HepG2 (cell line): ENCODE measurements around the gene B4GALT1. TPM values are rescaled to one million over a fixed set of nuclear protein-coding genes. Genes with fewer than 3 reads are reported as not detected.

Source experiments
- AGO1 ChIP-seq: fragments of 200-400 bp; formaldehyde crosslinking; IDR thresholded peaks from 2 replicates; pipeline ENCODE4 v1.6.1; 2017; ENCODE audit warnings: mild to moderate bottlenecking, low read depth, low read length, moderate library complexity; ENCODE audit not compliant: poor library complexity, severe bottlenecking
- ARID2 ChIP-seq: sonication (generic); formaldehyde crosslinking; IDR thresholded peaks from 2 replicates; pipeline ENCODE4 v1.8.1; 2022; ENCODE audit warnings: mild to moderate bottlenecking, missing genetic modification reagents, borderline replicate concordance
- FOXP1 ChIP-seq, 2 experiments: fragments of 450-650 bp in 1 of 2; IDR thresholded peaks; 2 replicates each; pipeline ENCODE4 v1.6.1; 2017 to 2018; ENCODE audit warnings: antibody characterized with exemption in 1 of 2
- HCFC1 ChIP-seq: fragments of 150-350 bp; IDR thresholded peaks from 2 replicates; pipeline ENCODE4 v1.6.1; 2014; ENCODE audit warnings: low read depth, low read length
- KLF11 ChIP-seq: IDR thresholded peaks from 2 replicates; pipeline ENCODE4 v1.6.1; 2016; ENCODE audit warnings: missing compliant biosample characterization
- MEF2D ChIP-seq: sonication (generic); formaldehyde crosslinking; IDR thresholded peaks from 2 replicates; pipeline ENCODE4 v1.5.1; 2020; ENCODE audit warnings: mild to moderate bottlenecking, missing genetic modification reagents
- MIER2 ChIP-seq: IDR thresholded peaks from 2 replicates; pipeline ENCODE4 v1.6.1; 2016; ENCODE audit warnings: missing biosample characterization, missing genetic modification reagents
- MIER3 ChIP-seq: IDR thresholded peaks from 2 replicates; pipeline ENCODE4 v1.6.1; 2016; ENCODE audit warnings: missing compliant biosample characterization, borderline replicate concordance
- NFKBIZ ChIP-seq: IDR thresholded peaks from 2 replicates; pipeline ENCODE4 v1.6.1; 2018; ENCODE audit warnings: missing genetic modification reagents, missing compliant biosample characterization
- POLR2AphosphoS2 ChIP-seq: IDR thresholded peaks from 2 replicates; pipeline ENCODE4 v1.6.1; 2011; ENCODE audit warnings: low read depth, low read length, improper control_type of control experiment
- SP2 ChIP-seq: sonication (generic); formaldehyde crosslinking; IDR thresholded peaks from 2 replicates; pipeline ENCODE4 v1.5.1; 2020; ENCODE audit warnings: mild to moderate bottlenecking, missing genetic modification reagents
- TFDP2 ChIP-seq: sonication (generic); formaldehyde crosslinking; IDR thresholded peaks from 2 replicates; pipeline ENCODE4 v1.4.0; 2020; ENCODE audit warnings: missing genetic modification reagents
- ZFP62 ChIP-seq: sonication (generic); formaldehyde crosslinking; IDR thresholded peaks from 2 replicates; pipeline ENCODE4 v1.4.0; 2020; ENCODE audit warnings: missing genetic modification reagents
- ZNF263 ChIP-seq: sonication (generic); formaldehyde crosslinking; IDR thresholded peaks from 2 replicates; pipeline ENCODE4 v1.4.0; 2020; ENCODE audit warnings: missing genetic modification reagents
- ZNF670 ChIP-seq: sonication (generic); formaldehyde crosslinking; IDR thresholded peaks from 2 replicates; pipeline ENCODE4 v1.8.0; 2022; ENCODE audit warnings: mild to moderate bottlenecking, missing genetic modification reagents, borderline replicate concordance
- ZNF772 ChIP-seq: sonication (generic); formaldehyde crosslinking; IDR thresholded peaks from 2 replicates; pipeline ENCODE4 v1.5.0; 2020; ENCODE audit warnings: mild to moderate bottlenecking, missing genetic modification reagents
- ZNF83 ChIP-seq: sonication (generic); formaldehyde crosslinking; IDR thresholded peaks from 2 replicates; pipeline ENCODE4 v1.4.0; 2020; ENCODE audit warnings: missing genetic modification reagents, mild to moderate bottlenecking, borderline replicate concordance
- polyA plus RNA-seq, 8 experiments: library from polyadenylated mRNA; depleted of rRNA in 3 of 8; stranded (reverse) in 7 of 8; unstranded in 1 of 8; fragments of >200 nt; fragmentation: Illumina TruSeq in 4 of 8; extraction: Trizol in 4 of 8; gene quantifications; 2 replicates each; pipeline versions ENCODE4 v1.2.1 to v1.2.3, GENCODE V29; 2011 to 2016; ENCODE audit warnings: low read depth in 4 of 8, missing spikeins in 1 of 8, mixed read lengths in 1 of 8; ENCODE audit not compliant: insufficient read depth in 1 of 8
- total RNA-seq, 5 experiments: library from RNA; depleted of rRNA; stranded (reverse); fragments of >200 nt; fragmentation: Illumina TruSeq; extraction: Trizol; gene quantifications; 2 replicates each; pipeline ENCODE4 v1.2.3, GENCODE V29; 2016; ENCODE audit warnings: low read depth in 1 of 5
- TF ChIP-seq, protein P1 (sequence below): sonication (generic); formaldehyde crosslinking; IDR thresholded peaks from 2 replicates; pipeline ENCODE4; 2020; ENCODE audit warnings: missing genetic modification reagents, mild to moderate bottlenecking, borderline replicate concordance
- TF ChIP-seq, protein P2 (sequence below): fragments of 450-650 bp; IDR thresholded peaks from 2 replicates; pipeline ENCODE4 v1.6.1; 2016
- TF ChIP-seq, protein P3 (sequence below): IDR thresholded peaks from 2 replicates; pipeline ENCODE4 v1.6.1; 2016; ENCODE audit warnings: missing genetic modification reagents, missing compliant biosample characterization
- TF ChIP-seq, protein P4 (sequence below): sonication (generic); formaldehyde crosslinking; IDR thresholded peaks from 2 replicates; pipeline ENCODE4 v1.4.0; 2020; ENCODE audit warnings: missing genetic modification reagents, borderline replicate concordance

The B4GALT1 gene
- total and polyA plus RNA-seq, 2 of the 13 experiments (the other 11 are each of a cell fraction or from before 2014, with no cell fraction given), result 15.7 to 33.5 TPM

- TF ChIP-seq, protein P1, sequence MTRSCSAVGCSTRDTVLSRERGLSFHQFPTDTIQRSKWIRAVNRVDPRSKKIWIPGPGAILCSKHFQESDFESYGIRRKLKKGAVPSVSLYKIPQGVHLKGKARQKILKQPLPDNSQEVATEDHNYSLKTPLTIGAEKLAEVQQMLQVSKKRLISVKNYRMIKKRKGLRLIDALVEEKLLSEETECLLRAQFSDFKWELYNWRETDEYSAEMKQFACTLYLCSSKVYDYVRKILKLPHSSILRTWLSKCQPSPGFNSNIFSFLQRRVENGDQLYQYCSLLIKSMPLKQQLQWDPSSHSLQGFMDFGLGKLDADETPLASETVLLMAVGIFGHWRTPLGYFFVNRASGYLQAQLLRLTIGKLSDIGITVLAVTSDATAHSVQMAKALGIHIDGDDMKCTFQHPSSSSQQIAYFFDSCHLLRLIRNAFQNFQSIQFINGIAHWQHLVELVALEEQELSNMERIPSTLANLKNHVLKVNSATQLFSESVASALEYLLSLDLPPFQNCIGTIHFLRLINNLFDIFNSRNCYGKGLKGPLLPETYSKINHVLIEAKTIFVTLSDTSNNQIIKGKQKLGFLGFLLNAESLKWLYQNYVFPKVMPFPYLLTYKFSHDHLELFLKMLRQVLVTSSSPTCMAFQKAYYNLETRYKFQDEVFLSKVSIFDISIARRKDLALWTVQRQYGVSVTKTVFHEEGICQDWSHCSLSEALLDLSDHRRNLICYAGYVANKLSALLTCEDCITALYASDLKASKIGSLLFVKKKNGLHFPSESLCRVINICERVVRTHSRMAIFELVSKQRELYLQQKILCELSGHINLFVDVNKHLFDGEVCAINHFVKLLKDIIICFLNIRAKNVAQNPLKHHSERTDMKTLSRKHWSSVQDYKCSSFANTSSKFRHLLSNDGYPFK (CRISPR knock-in tag), result no peak
- TF ChIP-seq NFKBIZ (CRISPR knock-in tag) (no peak), ZNF83 (CRISPR knock-in tag) (no peak), KLF11 (no peak), ARID2 (CRISPR knock-in tag) (no peak), ZNF772 (CRISPR knock-in tag) (no peak), MEF2D (CRISPR knock-in tag) (no peak), TFDP2 (CRISPR knock-in tag) (no peak), ZNF263 (CRISPR knock-in tag) (no peak), POLR2AphosphoS2 (no peak), AGO1 (no peak), ZNF670 (CRISPR knock-in tag) (no peak), FOXP1 (IDR thresholded peaks at IDR 0.05) (no peak), FOXP1 (CRISPR knock-in tag; IDR thresholded peaks at IDR 0.05) (0 out of 2 replicates have a peak, but pooled peaks have one; percentile 22), SP2 (CRISPR knock-in tag) (no peak), MIER3 (CRISPR knock-in tag) (no peak), HCFC1 (no peak), ZFP62 (CRISPR knock-in tag) (no peak), MIER2 (CRISPR knock-in tag) (no peak)
- TF ChIP-seq, protein P2, sequence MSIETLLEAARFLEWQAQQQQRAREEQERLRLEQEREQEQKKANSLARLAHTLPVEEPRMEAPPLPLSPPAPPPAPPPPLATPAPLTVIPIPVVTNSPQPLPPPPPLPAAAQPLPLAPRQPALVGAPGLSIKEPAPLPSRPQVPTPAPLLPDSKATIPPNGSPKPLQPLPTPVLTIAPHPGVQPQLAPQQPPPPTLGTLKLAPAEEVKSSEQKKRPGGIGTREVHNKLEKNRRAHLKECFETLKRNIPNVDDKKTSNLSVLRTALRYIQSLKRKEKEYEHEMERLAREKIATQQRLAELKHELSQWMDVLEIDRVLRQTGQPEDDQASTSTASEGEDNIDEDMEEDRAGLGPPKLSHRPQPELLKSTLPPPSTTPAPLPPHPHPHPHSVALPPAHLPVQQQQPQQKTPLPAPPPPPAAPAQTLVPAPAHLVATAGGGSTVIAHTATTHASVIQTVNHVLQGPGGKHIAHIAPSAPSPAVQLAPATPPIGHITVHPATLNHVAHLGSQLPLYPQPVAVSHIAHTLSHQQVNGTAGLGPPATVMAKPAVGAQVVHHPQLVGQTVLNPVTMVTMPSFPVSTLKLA, result no peak
- TF ChIP-seq, protein P3, sequence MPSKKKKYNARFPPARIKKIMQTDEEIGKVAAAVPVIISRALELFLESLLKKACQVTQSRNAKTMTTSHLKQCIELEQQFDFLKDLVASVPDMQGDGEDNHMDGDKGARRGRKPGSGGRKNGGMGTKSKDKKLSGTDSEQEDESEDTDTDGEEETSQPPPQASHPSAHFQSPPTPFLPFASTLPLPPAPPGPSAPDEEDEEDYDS (CRISPR knock-in tag), result no peak
- TF ChIP-seq, protein P4, sequence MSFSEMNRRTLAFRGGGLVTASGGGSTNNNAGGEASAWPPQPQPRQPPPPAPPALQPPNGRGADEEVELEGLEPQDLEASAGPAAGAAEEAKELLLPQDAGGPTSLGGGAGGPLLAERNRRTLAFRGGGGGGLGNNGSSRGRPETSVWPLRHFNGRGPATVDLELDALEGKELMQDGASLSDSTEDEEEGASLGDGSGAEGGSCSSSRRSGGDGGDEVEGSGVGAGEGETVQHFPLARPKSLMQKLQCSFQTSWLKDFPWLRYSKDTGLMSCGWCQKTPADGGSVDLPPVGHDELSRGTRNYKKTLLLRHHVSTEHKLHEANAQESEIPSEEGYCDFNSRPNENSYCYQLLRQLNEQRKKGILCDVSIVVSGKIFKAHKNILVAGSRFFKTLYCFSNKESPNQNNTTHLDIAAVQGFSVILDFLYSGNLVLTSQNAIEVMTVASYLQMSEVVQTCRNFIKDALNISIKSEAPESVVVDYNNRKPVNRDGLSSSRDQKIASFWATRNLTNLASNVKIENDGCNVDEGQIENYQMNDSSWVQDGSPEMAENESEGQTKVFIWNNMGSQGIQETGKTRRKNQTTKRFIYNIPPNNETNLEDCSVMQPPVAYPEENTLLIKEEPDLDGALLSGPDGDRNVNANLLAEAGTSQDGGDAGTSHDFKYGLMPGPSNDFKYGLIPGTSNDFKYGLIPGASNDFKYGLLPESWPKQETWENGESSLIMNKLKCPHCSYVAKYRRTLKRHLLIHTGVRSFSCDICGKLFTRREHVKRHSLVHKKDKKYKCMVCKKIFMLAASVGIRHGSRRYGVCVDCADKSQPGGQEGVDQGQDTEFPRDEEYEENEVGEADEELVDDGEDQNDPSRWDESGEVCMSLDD (CRISPR knock-in tag), result no peak
Observed at GRCh38 chr9:33158843-33159776, 8.0 kb downstream of the B4GALT1 start (continued).
